ENCODE data around the gene SLC38A8.

The SLC38A8 gene

GRCh38 chr16:83960521-83961249, 81.9 kb downstream of the SLC38A8 start:
- H3K4me3 ChIP-seq (replicated peaks in 1 of 2; ENCODE audit: low read depth in 2 of 2, low read length in 2 of 2): no peak overlapping the region
- no peak for DNase-seq (ENCODE audit: low read depth in 2 of 2)
- TF ChIP-seq CTCF (IDR thresholded peaks at IDR 0.05; ENCODE audit: low read depth, low read length): no peak
